HCT116 (cell line): ENCODE results near the gene KNDC1. TPM values are rescaled to one million over a fixed set of nuclear protein-coding genes. Genes with fewer than 3 reads are reported as not detected.

Experiments
- ATAC-seq: fragments of 200-7000 bp; cut with Tn5 transposase; 2 replicates; pipeline ENCODE4 v1.9.1; 2020; ENCODE audit warnings: mild to moderate bottlenecking, moderate library complexity
- BruUV-seq: library from RNA; stranded (reverse); fragments of 400-500 nt; replicated peaks from 2 replicates; lab custom pipeline; 2021; lab: Mats Ljungman, UMichigan
- CTCF ChIA-PET: fragments of 300-600 bp; sonication (Branson Sonifier 250); formaldehyde crosslinking; loops from one replicate; lab custom pipeline; 2021; ENCODE audit warnings: antibody characterized with exemption; lab: Charles Lee
- POLR2A ChIA-PET: fragments of 300-600, 350-600 bp; sonication (Branson Sonifier 250); formaldehyde crosslinking; loops from one replicate; lab custom pipeline; 2021; ENCODE audit warnings: antibody characterized with exemption; lab: Charles Lee
- RAD21 ChIA-PET, 2 experiments: fragments of 300-600 bp; sonication (Branson Sonifier 250); formaldehyde crosslinking; loops; one replicate each; lab custom pipeline; 2023; ENCODE audit warnings: low total read pairs in 2 of 2; ENCODE audit not compliant: uncharacterized antibody in 2 of 2, unreplicated experiment in 2 of 2, low non-redundant PET in 1 of 2; lab: Charles Lee
- DNase-seq: peaks from one replicate; pipeline ENCODE4 v3.0.0-alpha.2; 2010; ENCODE audit warnings: low read depth, low spot score
- H2AFZ ChIP-seq: fragments of 200-600 bp; shearing (Covaris generic), sonication (generic); 2 replicates; pipeline ENCODE4 v1.6.1; 2017; ENCODE audit warnings: low read depth, mixed run types, mixed read lengths, antibody characterized with exemption, low read length; ENCODE audit not compliant: poor library complexity, severe bottlenecking
- H3K27ac ChIP-seq: 2 replicates; pipeline ENCODE4 v1.5.1; 2012; ENCODE audit warnings: low read depth, low read length
- H3K27me3 ChIP-seq: fragments of 200-600 bp; sonication (generic); 2 replicates; pipeline ENCODE4 v1.6.1; 2016; ENCODE audit warnings: mixed run types, low read length, mixed read lengths; ENCODE audit not compliant: insufficient read depth
- H3K36me3 ChIP-seq, 2 experiments: fragments of 200-500 bp in 1 of 2; fragments of 200-600 bp in 1 of 2; sonication (Bioruptor generic) in 1 of 2; sonication (generic) in 1 of 2; 2 replicates each; pipeline versions ENCODE4 v1.5.1 to v1.6.1; 2014 to 2016; ENCODE audit warnings: low read length in 2 of 2, inconsistent platforms in 1 of 2, mixed read lengths in 1 of 2, mixed run types in 1 of 2; ENCODE audit not compliant: insufficient read depth in 2 of 2, control insufficient read depth in 1 of 2
- H3K4me1 ChIP-seq, 2 experiments: fragments of 200-600 bp in 1 of 2; sonication (generic) in 1 of 2; 2 replicates each; pipeline versions ENCODE4 v1.5.1 to v1.6.1; 2012 to 2017; ENCODE audit warnings: low read length in 2 of 2, inconsistent platforms in 1 of 2, mild to moderate bottlenecking in 1 of 2, mixed read lengths in 1 of 2, mixed run types in 1 of 2, moderate library complexity in 1 of 2; ENCODE audit not compliant: insufficient read depth in 2 of 2, control insufficient read depth in 1 of 2
- H3K4me2 ChIP-seq: fragments of 200-600 bp; sonication (generic); 2 replicates; pipeline ENCODE4 v1.6.1; 2017; ENCODE audit warnings: mixed run types, low read length, mixed read lengths
- H3K4me3 ChIP-seq, 2 experiments: fragments of 200-600 bp in 1 of 2; sonication (generic) in 1 of 2; replicated peaks in 1 of 2; 2 replicates each; pipeline ENCODE4 v1.5.1; 2011 to 2016; ENCODE audit warnings: low read length in 2 of 2, control low read depth in 1 of 2, low read depth in 1 of 2, mild to moderate bottlenecking in 1 of 2, mixed read lengths in 1 of 2, mixed run types in 1 of 2
- H3K79me2 ChIP-seq: fragments of 200-600 bp; sonication (generic); 2 replicates; pipeline ENCODE4 v1.6.1; 2017; ENCODE audit warnings: mild to moderate bottlenecking, mixed run types, low read length, moderate library complexity, mixed read lengths; ENCODE audit not compliant: insufficient read depth
- H3K9ac ChIP-seq: fragments of 200-600 bp; sonication (generic); 2 replicates; pipeline ENCODE4 v1.6.1; 2016; ENCODE audit warnings: low read length, mixed read lengths
- H3K9me2 ChIP-seq: fragments of 200-600 bp; sonication (generic), shearing (Covaris generic); 2 replicates; pipeline ENCODE4 v1.6.1; 2017; ENCODE audit warnings: mixed run types, mild to moderate bottlenecking, moderate library complexity; ENCODE audit not compliant: insufficient read depth
- H3K9me3 ChIP-seq, 2 experiments: fragments of 200-500 bp in 1 of 2; fragments of 200-600 bp in 1 of 2; sonication (Bioruptor generic) in 1 of 2; sonication (generic) in 1 of 2; 2 replicates each; pipeline ENCODE4 v1.6.1; 2014 to 2017; ENCODE audit warnings: low read length in 2 of 2, mixed read lengths in 2 of 2, inconsistent platforms in 1 of 2, low read depth in 1 of 2, mild to moderate bottlenecking in 1 of 2, mixed run types in 1 of 2, moderate library complexity in 1 of 2; ENCODE audit not compliant: control insufficient read depth in 1 of 2, insufficient read depth in 1 of 2
- H4K20me1 ChIP-seq: fragments of 200-600 bp; sonication (generic), shearing (Covaris generic); 2 replicates; pipeline ENCODE4 v1.6.1; 2017; ENCODE audit warnings: mixed run types, mild to moderate bottlenecking, moderate library complexity; ENCODE audit not compliant: insufficient read depth
- CBX3 ChIP-seq: IDR thresholded peaks from 2 replicates; pipeline ENCODE4 v1.6.1; 2012; ENCODE audit warnings: low read depth
- EGR1 ChIP-seq: IDR thresholded peaks from 2 replicates; pipeline ENCODE4 v1.6.1; 2012; ENCODE audit warnings: low read depth
- ELF1 ChIP-seq: IDR thresholded peaks from 2 replicates; pipeline ENCODE4 v1.6.1; 2012; ENCODE audit warnings: low read depth, borderline replicate concordance
- EZH2 ChIP-seq: fragments of 200-600 bp; sonication (generic); IDR thresholded peaks from 2 replicates; pipeline ENCODE4 v1.6.1; 2017; ENCODE audit warnings: antibody characterized with exemption, mixed run types
- EZH2phosphoT487 ChIP-seq: fragments of 200-600 bp; IDR thresholded peaks from 2 replicates; pipeline ENCODE4 v1.6.1; 2018; ENCODE audit warnings: antibody characterized with exemption, borderline replicate concordance
- FOSL1 ChIP-seq: IDR thresholded peaks from 2 replicates; pipeline ENCODE4 v1.6.1; 2012; ENCODE audit warnings: low read depth
- JUND ChIP-seq: IDR thresholded peaks from 2 replicates; pipeline ENCODE4 v1.6.1; 2012
- MAX ChIP-seq: IDR thresholded peaks from 2 replicates; pipeline ENCODE4 v1.6.1; 2012
- SIN3A ChIP-seq: IDR thresholded peaks from 2 replicates; pipeline ENCODE4 v1.6.1; 2012; ENCODE audit warnings: low read depth
- SRF ChIP-seq: IDR thresholded peaks from 2 replicates; pipeline ENCODE4 v1.6.1; 2012; ENCODE audit warnings: low read depth
- TCF7L2 ChIP-seq: IDR thresholded peaks from 2 replicates; pipeline ENCODE4 v1.7.0; 2011; ENCODE audit warnings: borderline replicate concordance, inconsistent platforms; ENCODE audit not compliant: insufficient read depth, insufficient read length; ENCODE audit errors: extremely low read depth
- YY1 ChIP-seq: IDR thresholded peaks from 2 replicates; pipeline ENCODE4 v1.6.1; 2011; ENCODE audit warnings: low read length, low read depth, moderate library complexity, mild to moderate bottlenecking; ENCODE audit not compliant: insufficient replicate concordance; ENCODE audit errors: extremely low read depth
- ZNF274 ChIP-seq: fragments of 200-500 bp; sonication (Bioruptor generic); IDR thresholded peaks from 2 replicates; pipeline ENCODE4 v1.6.1; 2014; ENCODE audit warnings: mild to moderate bottlenecking, low read depth, low read length, inconsistent platforms
- intact Hi-C: fragments of 100-400 bp; cut with micrococcal nuclease; formaldehyde crosslinking; loops from 2 replicates; pipeline ENCODE4 v1.10.0; 2022
- total RNA-seq: library from RNA; stranded (reverse); gene quantifications from one replicate; pipeline ENCODE4 v1.2.1, GENCODE V29; 2021; ENCODE audit not compliant: unreplicated experiment

The KNDC1 gene
- total RNA-seq, 1 experiment from 2014 or later, result 3.6 TPM

GRCh38 chr10:133154411-133154810 lies 5.6 kb upstream of the KNDC1 start:
- ChIA-PET POLR2A (no interaction called here), CTCF (no interaction called here)
- H3K79me2 ChIP-seq, result no peaks in the 10 kb centered on the region
- H3K27me3 ChIP-seq, result no peaks in the 10 kb centered on the region
- H3K9ac ChIP-seq, result no peak overlapping the region
- intact Hi-C loops, result no loop called here
- no TSS peak for BruUV-seq
- no peak for TF ChIP-seq EZH2
- no peak for TF ChIP-seq SRF
- TF ChIP-seq YY1, result no peak
- TF ChIP-seq JUND, result no peak
- no peak for TF ChIP-seq EZH2phosphoT487
- no peak for TF ChIP-seq ELF1
- TF ChIP-seq TCF7L2, result no peak
- no peak for TF ChIP-seq ZNF274
- no peak for TF ChIP-seq CBX3
- no peak for TF ChIP-seq SIN3A
- TF ChIP-seq, all 23 proteins: peak for 0
- ATAC-seq, result no peak
- no peak for DNase-seq
- no peaks in the 10 kb centered on the region for H4K20me1 ChIP-seq
- no peaks in the 10 kb centered on the region for H3K36me3 ChIP-seq
- RAD21 ChIA-PET, result no interaction called here
- peaks cover 0 to 3% of the 10 kb centered on the region in 2 experiments; a peak in 1 of 4 replicates for H3K4me1 ChIP-seq
- H2AFZ ChIP-seq, result no peak overlapping the region
- H3K27ac ChIP-seq, result no peak overlapping the region
- H3K9me3 ChIP-seq, result no peaks in the 10 kb centered on the region
- no peaks in the 10 kb centered on the region for H3K9me2 ChIP-seq
- no peak overlapping the region for H3K4me3 ChIP-seq
- H3K4me2 ChIP-seq, result no peak overlapping the region

- H3K9me2 ChIP-seq, result no peaks in the 10 kb centered on the region
- H3K27me3 ChIP-seq, result no peaks in the 10 kb centered on the region
- intact Hi-C loops, result no loop called here
- no peak for TF ChIP-seq ELF1
- no peak for TF ChIP-seq YY1
- TF ChIP-seq SRF, result no peak
- no peak for TF ChIP-seq JUND
- no peak for TF ChIP-seq CBX3
- no peak for TF ChIP-seq TCF7L2
- no peak for TF ChIP-seq FOSL1
- no peak for TF ChIP-seq MAX
- no peak for TF ChIP-seq EZH2
- no peak for TF ChIP-seq EGR1
- no peak overlapping the region for H3K27ac ChIP-seq
- no peaks in the 10 kb centered on the region for H4K20me1 ChIP-seq
- DNase-seq (no peak), ATAC-seq (no peak)
- H3K4me1 ChIP-seq, result peaks cover 0 to 5% of the 10 kb centered on the region in 2 experiments; a peak in 1 of 4 replicates
- H3K36me3 ChIP-seq, result no peaks in the 10 kb centered on the region
- RAD21 ChIA-PET, result no interaction called here
- POLR2A ChIA-PET, result no interaction called here
- no peak overlapping the region for H2AFZ ChIP-seq
- BruUV-seq, result no TSS peak
- H3K9ac ChIP-seq, result no peak overlapping the region
- H3K9me3 ChIP-seq, result no peaks in the 10 kb centered on the region
- CTCF ChIA-PET, result no interaction called here
- no peaks in the 10 kb centered on the region for H3K79me2 ChIP-seq
- H3K4me3 ChIP-seq, result no peak overlapping the region
- H3K4me2 ChIP-seq, result no peak overlapping the region
Measured at GRCh38 chr10:133154996-133155778, 4.8 kb upstream of the KNDC1 start.
